Ishikawa (cell line): ENCODE measurements around the gene TSC22D4.

Experiments used
- CEBPB ChIP-seq: IDR thresholded peaks from 2 replicates; pipeline ENCODE4 v1.6.1; 2012
- CREB1 ChIP-seq: IDR thresholded peaks from 2 replicates; pipeline ENCODE4 v1.6.1; 2012; ENCODE audit warnings: low read depth
- EGR1 ChIP-seq: IDR thresholded peaks from 2 replicates; pipeline ENCODE4 v1.6.1; 2012
- NFIC ChIP-seq: IDR thresholded peaks from 2 replicates; pipeline ENCODE4 v1.6.1; 2012
- RAD21 ChIP-seq: IDR thresholded peaks from 2 replicates; pipeline ENCODE4 v1.6.1; 2012; ENCODE audit warnings: low read depth
- TAF1 ChIP-seq: IDR thresholded peaks from 2 replicates; pipeline ENCODE4 v1.6.1; 2012; ENCODE audit warnings: low read depth, mild to moderate bottlenecking
- TCF12 ChIP-seq: IDR thresholded peaks from 2 replicates; pipeline ENCODE4 v1.6.1; 2012; ENCODE audit warnings: low read depth
- TEAD4 ChIP-seq: IDR thresholded peaks from 2 replicates; pipeline ENCODE4 v1.6.1; 2012
- ZBTB7A ChIP-seq: IDR thresholded peaks from 2 replicates; pipeline ENCODE4 v1.6.1; 2012; ENCODE audit warnings: low read depth
- TF ChIP-seq, protein P1 (sequence below): IDR thresholded peaks from 2 replicates; pipeline ENCODE4 v1.6.1; 2012; ENCODE audit warnings: low read depth, mild to moderate bottlenecking

TSC22D4 gene

DNA sequence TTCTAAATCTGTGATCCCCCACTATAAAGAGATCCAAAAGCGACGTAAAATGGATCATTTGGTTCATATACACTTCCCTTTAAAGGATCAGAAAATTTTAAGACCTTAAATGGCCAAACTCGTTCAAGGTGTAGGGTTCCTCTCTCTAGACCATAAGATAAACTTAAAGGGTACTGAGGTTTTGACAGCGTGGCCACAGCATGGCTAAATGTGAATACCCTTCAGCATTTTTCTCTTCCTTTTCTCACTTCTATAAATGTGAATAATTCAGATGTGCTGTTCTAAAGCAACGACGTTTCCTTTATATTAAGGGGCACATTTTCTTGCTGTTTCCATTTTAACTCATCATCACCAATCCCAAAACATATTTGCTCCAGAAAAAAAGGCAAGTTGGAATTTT is 55.7 kb downstream of the TSC22D4 start:
- TF ChIP-seq RAD21 (no peak), TAF1 (no peak), ZBTB7A (no peak), NFIC (no peak), TCF12 (no peak)

DNA sequence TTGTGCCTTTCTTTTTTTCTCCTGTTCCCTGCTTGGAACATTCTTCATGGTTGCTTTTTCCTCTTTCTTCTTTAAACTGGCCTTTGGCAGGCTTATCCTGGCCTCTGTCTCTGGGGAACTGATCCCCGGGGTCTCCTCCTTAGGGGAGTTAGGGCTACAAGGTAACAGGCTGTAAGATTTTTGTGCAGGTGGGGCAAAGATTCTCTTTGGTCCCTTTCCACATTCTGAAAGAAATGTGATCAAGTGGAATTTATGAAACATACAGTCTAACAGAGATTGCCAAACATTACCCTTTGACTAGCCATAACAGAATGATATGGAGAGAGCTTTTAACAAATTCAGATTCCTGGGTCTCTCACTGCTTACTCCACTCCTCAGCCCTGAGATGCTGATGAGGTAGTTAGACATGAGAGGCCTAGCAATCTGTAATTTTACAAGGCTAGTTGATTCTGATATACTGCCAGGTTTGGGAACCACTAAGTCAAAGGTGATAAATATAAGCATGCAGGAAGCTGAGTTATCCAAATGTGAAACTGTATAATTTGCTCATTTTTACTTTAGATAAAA is 59.3 kb downstream of the TSC22D4 start:
- TF ChIP-seq RAD21, result no peak
- no peak for TF ChIP-seq EGR1
- TF ChIP-seq, protein P1, sequence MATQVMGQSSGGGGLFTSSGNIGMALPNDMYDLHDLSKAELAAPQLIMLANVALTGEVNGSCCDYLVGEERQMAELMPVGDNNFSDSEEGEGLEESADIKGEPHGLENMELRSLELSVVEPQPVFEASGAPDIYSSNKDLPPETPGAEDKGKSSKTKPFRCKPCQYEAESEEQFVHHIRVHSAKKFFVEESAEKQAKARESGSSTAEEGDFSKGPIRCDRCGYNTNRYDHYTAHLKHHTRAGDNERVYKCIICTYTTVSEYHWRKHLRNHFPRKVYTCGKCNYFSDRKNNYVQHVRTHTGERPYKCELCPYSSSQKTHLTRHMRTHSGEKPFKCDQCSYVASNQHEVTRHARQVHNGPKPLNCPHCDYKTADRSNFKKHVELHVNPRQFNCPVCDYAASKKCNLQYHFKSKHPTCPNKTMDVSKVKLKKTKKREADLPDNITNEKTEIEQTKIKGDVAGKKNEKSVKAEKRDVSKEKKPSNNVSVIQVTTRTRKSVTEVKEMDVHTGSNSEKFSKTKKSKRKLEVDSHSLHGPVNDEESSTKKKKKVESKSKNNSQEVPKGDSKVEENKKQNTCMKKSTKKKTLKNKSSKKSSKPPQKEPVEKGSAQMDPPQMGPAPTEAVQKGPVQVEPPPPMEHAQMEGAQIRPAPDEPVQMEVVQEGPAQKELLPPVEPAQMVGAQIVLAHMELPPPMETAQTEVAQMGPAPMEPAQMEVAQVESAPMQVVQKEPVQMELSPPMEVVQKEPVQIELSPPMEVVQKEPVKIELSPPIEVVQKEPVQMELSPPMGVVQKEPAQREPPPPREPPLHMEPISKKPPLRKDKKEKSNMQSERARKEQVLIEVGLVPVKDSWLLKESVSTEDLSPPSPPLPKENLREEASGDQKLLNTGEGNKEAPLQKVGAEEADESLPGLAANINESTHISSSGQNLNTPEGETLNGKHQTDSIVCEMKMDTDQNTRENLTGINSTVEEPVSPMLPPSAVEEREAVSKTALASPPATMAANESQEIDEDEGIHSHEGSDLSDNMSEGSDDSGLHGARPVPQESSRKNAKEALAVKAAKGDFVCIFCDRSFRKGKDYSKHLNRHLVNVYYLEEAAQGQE, result no peak
- no peak for TF ChIP-seq TEAD4
- no peak for TF ChIP-seq TAF1
- no peak for TF ChIP-seq CREB1
- TF ChIP-seq CEBPB, result no peak

DNA sequence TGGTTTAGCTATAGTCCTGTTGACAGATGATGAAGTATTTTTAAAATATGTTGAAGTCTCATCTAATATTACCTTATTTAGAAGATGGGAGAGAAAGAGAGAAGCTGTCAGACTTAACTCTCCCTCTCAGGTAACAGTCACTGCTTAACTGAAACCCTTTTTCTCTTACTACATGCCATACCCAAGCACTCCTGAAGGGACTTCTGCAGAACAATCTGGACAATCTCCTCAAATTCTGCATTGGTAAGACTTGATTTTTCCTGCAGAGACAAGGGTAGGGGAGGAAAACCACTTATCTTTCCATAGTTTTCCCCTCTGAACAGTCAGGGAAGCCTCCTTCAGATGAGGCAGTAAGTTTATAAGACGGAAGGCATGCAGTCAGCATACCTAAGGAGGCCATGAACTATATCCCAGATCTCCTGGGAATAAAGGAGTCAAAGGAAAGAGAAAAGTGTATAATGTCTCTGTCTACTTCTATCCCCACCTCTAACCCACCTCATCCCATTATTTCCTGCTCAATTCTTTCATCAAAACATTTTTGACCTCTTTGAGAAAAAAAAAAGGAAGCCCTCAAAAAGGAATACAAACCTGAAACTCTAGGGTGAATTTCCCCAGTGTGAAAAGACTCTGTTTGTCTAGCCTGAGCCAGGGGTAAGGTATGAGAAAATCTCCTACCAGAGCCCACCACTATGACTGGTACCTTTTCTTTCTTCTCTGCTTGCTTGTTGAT is 59.9 kb downstream of the TSC22D4 start:
- no peak for TF ChIP-seq ZBTB7A
